Raji (cell line): ENCODE results near the gene DRC1.

Source experiments
- POLR2A ChIP-seq: IDR thresholded peaks from 2 replicates; pipeline ENCODE4 v1.6.1; 2011; ENCODE audit warnings: low read depth, low read length, control low read depth; ENCODE audit not compliant: insufficient read depth

DRC1 gene

DNA sequence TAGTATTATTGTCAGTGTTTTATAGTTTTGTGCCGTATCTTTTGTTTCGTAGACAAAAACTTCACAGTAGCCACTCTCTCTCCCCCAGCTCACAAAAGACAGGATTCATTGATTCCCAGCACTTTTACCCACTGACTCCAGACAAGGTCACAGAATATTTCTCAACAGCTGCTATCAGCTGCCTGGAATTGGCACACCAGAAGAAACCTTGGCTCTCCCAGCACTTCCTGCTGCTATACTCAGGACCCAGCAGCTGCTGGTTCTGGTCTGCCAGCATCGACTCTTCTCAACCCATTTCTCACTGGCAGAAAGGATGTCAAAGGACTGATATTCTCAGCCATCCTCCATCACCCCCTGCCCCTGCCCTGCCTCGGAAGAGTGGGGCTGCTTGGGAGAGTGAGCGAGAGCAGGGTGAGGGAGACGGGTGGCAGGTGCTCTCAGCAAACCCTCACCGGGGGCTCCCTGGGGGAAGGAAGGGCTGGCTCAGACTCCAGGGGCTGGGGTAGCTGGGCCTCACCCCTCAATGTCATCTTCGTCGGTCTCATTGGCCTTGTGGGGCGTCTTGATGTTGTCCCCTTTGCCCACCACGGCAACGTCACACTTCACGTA, 82.3 kb downstream of the DRC1 start:
- TF ChIP-seq POLR2A = no peak

DNA sequence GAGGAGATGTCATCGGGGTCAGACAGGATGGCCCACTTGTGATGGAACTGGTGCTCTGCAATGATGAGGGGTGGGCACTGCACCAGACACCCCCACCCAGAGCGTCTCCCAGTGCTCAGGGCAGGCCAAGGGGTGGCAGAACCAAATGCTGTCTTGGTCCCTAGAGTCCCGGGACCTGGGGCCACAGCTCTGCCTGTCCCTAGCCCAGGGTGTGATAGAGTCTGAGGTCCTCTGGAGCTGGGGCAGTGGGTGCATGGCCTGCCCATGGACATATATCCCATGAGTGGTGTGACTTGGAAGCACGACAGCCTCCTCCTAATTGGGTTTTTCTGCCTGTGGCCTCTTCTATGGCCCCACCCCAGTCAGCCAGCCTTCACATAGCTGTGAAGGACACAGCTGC, 82.9 kb downstream of the DRC1 start:
- TF ChIP-seq POLR2A = no peak

DNA sequence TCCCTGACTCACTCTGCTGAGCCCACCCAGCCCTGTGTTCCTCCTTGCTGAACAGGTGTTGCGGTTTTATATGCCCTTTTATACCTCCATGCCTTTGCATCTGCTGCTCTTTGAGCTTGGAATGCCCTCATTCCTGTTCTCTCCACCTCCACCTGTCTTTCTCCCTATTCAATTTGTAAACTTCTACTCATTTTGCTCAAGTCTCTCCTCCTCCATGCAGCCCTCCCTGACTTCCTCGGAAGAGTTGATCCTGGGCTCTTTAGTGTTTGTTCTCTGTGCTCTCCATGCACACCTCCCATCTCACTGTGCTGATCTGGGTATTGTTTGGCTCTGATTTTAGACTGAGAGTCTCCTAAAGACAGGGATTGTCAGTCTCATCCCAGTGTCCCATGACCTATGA, 83.4 kb downstream of the DRC1 start:
- TF ChIP-seq POLR2A = no peak

DNA sequence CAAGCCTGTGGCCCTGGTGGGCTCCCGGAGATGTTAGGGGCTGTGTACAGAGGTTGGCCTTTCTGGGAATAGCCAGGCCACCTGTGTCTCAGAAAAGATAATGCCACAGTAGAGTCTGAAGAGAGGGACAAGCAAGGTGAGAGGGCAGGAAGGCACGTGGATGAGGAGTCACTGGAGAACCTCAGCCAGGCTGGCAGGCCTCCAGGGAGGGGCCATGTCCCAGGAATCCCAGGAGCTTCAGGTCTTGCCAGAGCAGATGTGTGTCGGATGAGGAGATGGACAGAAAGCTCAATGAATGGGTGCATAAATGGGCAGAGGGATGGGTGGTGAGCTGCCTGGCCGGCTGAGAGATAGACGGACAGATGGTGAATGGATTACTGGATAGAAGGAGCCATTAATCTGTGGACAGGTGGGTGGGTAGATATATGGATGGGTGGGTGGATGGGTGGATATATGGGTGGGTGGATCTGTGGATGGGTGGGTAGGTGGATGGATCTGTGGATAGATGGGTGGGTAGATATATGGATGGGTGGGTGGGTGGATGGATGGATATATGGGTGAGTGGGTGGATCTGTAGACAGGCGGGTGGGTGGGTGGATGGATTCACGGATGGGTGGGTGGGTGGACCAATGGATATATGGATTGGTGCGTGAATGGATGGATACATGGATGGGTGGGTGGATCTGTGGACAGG, 84.2 kb downstream of the DRC1 start:
- no peak for TF ChIP-seq POLR2A

GRCh38 chr2:26486789-26487188, 85.1 kb downstream of the DRC1 start:
- no peak for TF ChIP-seq POLR2A

- no peak for TF ChIP-seq POLR2A
Measured at GRCh38 chr2:26487192-26487591, 85.5 kb downstream of the DRC1 start.

GRCh38 chr2:26488463-26489212, 86.9 kb downstream of the DRC1 start:
- TF ChIP-seq POLR2A = no peak

DNA sequence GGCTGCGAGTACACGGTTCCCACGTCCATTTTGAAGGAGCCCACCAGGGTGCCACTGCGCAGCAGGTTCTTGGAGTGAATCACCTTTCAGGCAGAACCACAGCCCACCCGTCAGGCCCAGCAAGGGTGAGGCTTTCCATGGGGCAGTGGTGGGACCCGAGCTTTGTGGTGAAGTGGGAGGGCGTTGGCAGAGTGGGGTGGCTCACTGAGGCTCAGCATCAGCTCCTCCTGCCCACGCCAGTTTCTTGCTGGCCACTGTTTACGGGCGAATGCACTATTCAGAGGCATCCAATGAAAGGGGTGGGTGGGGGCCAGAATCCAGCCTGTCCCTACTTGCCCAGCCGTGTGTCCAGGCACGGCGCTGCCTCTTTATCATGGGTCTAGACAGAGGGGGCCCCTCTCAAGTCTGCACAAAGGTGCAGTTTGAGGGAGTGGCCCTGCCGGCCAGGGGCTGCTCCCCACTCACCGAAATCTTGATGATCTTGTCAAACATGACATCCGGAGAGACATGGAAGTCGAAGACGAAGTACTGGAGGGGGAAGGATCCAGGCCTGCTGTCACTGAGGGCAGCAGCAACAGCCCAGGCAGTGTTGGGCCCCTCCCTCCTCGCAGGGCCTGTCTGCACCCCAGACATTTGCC, 87.6 kb downstream of the DRC1 start:
- no peak for TF ChIP-seq POLR2A

GRCh38 chr2:26491563-26492167, 89.9 kb downstream of the DRC1 start:
- TF ChIP-seq POLR2A = no peak

GRCh38 chr2:26492749-26493515, 91.2 kb downstream of the DRC1 start:
- TF ChIP-seq POLR2A = no peak

GRCh38 chr2:26493566-26493965, 91.8 kb downstream of the DRC1 start:
- no peak for TF ChIP-seq POLR2A

- no peak for TF ChIP-seq POLR2A
Measured at GRCh38 chr2:26494199-26494598, 92.5 kb downstream of the DRC1 start.

GRCh38 chr2:26494891-26495290, 93.2 kb downstream of the DRC1 start:
- TF ChIP-seq POLR2A = no peak

GRCh38 chr2:26495705-26496297, 94.1 kb downstream of the DRC1 start:
- no peak for TF ChIP-seq POLR2A
